ENCODE results near the gene SPATA6L. TPM values are rescaled to one million over a fixed set of nuclear protein-coding genes. Genes with fewer than 3 reads are reported as not detected.

The SPATA6L gene
- total and polyA plus RNA-seq, 12 donors = 0.55 to 8.3 (median 2.8) TPM

GRCh38 chr9:4630836-4631235, 35.4 kb downstream of the SPATA6L start:
- Histone ChIP-seq H3K9me3 (replicated peaks in 1 of 3) (no peaks in the 10 kb centered on the region), H3K27ac (no peak overlapping the region), H3K4me1 (replicated peaks in 1 of 2) (no peaks in the 10 kb centered on the region), H3K36me3 (replicated peaks in 1 of 2) (no peaks in the 10 kb centered on the region), H3K4me3 (no peak overlapping the region), H3K27me3 (no peaks in the 10 kb centered on the region)
- TF ChIP-seq CTCF (IDR thresholded peaks at IDR 0.05) (no peak), POLR2A (IDR thresholded peaks at IDR 0.05) (no peak)
- 46 to 60% (median 57%) methylated on average over 2 of the region's 2 CpGs for WGBS, 4 donors
- no peak for DNase-seq
- intact Hi-C loops (cut with DNase I) = no loop called here

- 81 to 89% (median 84%) methylated on average over 10 of the region's 10 CpGs for WGBS, 4 donors
- Histone ChIP-seq H3K9me3 (replicated peaks in 1 of 3) (no peaks in the 10 kb centered on the region), H3K27me3 (no peaks in the 10 kb centered on the region), H3K27ac (no peak overlapping the region), H3K4me3 (no peak overlapping the region), H3K4me1 (replicated peaks in 1 of 2) (no peaks in the 10 kb centered on the region), H3K36me3 (replicated peaks in 1 of 2) (no peaks in the 10 kb centered on the region)
- TF ChIP-seq CTCF (IDR thresholded peaks at IDR 0.05) (no peak), POLR2A (IDR thresholded peaks at IDR 0.05) (no peak)
- DNase-seq = no peak
- intact Hi-C loops (cut with DNase I) = no loop called here
Measured at GRCh38 chr9:4622016-4622415, 44.3 kb downstream of the SPATA6L start.

- intact Hi-C loops (cut with DNase I) = no loop called here
- DNase-seq = no peak
- Histone ChIP-seq H3K4me3 (no peak overlapping the region), H3K36me3 (replicated peaks in 1 of 2) (no peaks in the 10 kb centered on the region), H3K4me1 (replicated peaks in 1 of 2) (no peaks in the 10 kb centered on the region), H3K9me3 (replicated peaks in 1 of 3) (no peaks in the 10 kb centered on the region), H3K27me3 (no peaks in the 10 kb centered on the region), H3K27ac (no peak overlapping the region)
- no peak for TF ChIP-seq CTCF (IDR thresholded peaks at IDR 0.05)
- no peak for TF ChIP-seq POLR2A (IDR thresholded peaks at IDR 0.05)
- 61 to 71% (median 66%) methylated on average over 2 of the region's 2 CpGs for WGBS, 4 donors
Measured at GRCh38 chr9:4620881-4621555, 45.3 kb downstream of the SPATA6L start.

- intact Hi-C loops (cut with DNase I) = no loop called here
- no peak for DNase-seq
- WGBS, 4 donors = 75 to 86% (median 80%) methylated on average over 3 of the region's 3 CpGs
- Histone ChIP-seq H3K27ac (no peak overlapping the region), H3K4me3 (no peak overlapping the region), H3K4me1 (replicated peaks in 1 of 2) (no peaks in the 10 kb centered on the region), H3K27me3 (no peaks in the 10 kb centered on the region), H3K9me3 (replicated peaks in 1 of 3) (no peaks in the 10 kb centered on the region), H3K36me3 (replicated peaks in 1 of 2) (no peaks in the 10 kb centered on the region)
- TF ChIP-seq CTCF (IDR thresholded peaks at IDR 0.05) (no peak), POLR2A (IDR thresholded peaks at IDR 0.05) (no peak)
Measured at GRCh38 chr9:4620057-4620765, 46.1 kb downstream of the SPATA6L start.
